ENCODE measurements around the gene ARPC2.

Gene ARPC2

GRCh38 chr2:218217360-218218267 lies 625 bp downstream of the ARPC2 start:
- peak; percentile 52 for DNase-seq (ENCODE audit: low read depth)

- DNase-seq (ENCODE audit: low read depth): no peak
Observed at GRCh38 chr2:218218268-218219185, 1.5 kb downstream of the ARPC2 start.

- no peak for DNase-seq (ENCODE audit: low read depth)
Observed at GRCh38 chr2:218219934-218220333, 2.9 kb downstream of the ARPC2 start.

DNA sequence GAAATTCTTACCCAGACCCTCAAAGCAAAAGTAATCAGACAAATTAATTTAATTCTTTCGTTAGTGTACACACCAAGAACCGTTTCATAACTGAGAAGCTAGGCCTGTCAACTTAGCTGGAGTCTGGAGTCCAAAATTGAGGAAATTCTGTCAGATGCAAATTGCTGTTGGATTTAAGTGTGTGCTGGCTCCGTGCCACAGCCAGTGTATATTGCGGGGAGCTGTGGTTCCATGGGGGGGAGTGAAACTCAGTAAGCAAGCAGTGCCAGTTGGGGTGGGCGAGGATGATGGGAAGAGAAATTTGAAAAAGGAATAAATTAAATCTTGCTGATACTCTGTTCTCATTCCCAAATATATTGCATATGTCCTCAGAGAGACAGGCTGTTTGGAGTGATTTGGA lies 4.0 kb downstream of the ARPC2 start:
- no peak for DNase-seq (ENCODE audit: low read depth)

- no peak for DNase-seq (ENCODE audit: low read depth)
Observed at GRCh38 chr2:218223046-218223445, 6.1 kb downstream of the ARPC2 start.

DNA sequence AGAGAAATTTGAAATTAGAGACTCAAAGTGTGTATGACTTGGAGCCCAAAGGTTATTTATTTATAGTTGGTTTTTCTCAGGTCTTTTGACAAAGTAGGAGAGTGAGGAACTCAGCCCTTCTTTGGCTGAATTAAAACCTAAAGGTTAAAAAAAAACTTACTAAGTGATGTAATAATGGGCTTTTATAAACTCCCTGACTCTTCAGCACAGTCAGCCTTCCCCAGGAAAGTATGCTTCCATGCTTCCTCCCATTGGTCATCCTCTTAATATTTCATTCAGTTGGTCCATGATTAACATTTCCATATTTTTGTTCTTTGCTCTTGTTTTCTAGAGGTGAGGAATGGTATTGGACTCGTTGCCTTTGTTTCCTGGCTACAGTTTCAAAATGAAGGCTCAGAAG lies 7.2 kb downstream of the ARPC2 start:
- DNase-seq (ENCODE audit: low read depth): no peak

GRCh38 chr2:218226903-218227302 lies 9.9 kb downstream of the ARPC2 start:
- DNase-seq (ENCODE audit: low read depth): no peak

DNA sequence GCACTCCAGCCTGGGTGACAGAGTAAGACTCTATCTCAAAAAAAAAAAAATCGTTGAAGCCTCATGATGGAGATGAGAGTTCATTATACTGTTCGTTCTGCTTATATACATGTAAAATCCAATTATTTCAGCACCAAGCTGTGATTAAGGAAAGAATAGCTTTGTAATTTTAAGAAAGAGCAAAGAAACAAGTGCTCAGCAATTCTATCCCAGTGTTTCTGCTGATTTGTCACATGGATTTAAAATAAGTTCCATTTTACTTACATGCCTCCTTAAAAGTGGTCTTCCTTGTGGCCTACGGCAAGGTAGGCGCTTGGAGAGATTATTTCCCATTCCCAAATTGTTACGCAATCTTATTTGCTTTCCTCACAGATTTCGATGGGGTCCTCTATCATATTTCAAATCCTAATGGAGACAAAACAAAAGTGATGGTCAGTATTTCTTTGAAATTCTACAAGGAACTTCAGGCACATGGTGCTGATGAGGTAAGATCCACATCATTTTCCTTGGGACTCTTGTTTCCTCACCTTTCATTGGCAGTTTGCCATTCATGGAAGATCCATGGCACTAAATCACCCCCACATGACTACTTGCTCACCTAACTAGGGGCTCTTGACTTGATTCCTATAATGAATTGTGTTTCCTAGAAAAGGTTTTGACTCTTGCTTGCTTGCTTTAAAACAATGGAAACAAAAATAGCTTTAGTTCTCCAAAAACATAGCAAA lies 11.5 kb downstream of the ARPC2 start:
- DNase-seq (ENCODE audit: low read depth): no peak

GRCh38 chr2:218229239-218229638 lies 12.2 kb downstream of the ARPC2 start:
- peak; percentile 20 for DNase-seq (ENCODE audit: low read depth)

- DNase-seq (ENCODE audit: low read depth): no peak
Observed at GRCh38 chr2:218229851-218230250, 12.9 kb downstream of the ARPC2 start.

GRCh38 chr2:218230882-218231281 lies 13.9 kb downstream of the ARPC2 start:
- DNase-seq (ENCODE audit: low read depth): no peak

- no peak for DNase-seq (ENCODE audit: low read depth)
Observed at GRCh38 chr2:218233543-218233942, 16.6 kb downstream of the ARPC2 start.

DNA sequence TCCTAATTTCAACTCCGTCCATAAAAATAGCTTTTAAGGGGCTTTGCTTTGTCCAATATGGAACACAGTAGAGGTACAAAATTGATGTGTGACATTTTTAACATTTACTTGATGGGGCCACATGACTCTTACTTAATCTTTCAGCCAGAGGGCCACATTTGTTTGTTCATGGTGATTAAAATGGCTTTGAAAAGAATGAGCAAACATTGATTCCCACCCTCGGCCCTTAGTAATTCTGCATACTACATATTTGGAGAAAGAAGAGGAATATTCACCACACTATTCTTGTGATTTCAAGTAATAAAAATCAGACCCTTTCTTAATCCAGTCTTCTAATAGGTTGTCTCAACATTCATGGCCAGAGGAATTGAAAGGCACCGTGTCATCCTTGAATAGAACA lies 17.5 kb downstream of the ARPC2 start:
- DNase-seq (ENCODE audit: low read depth): no peak

DNA sequence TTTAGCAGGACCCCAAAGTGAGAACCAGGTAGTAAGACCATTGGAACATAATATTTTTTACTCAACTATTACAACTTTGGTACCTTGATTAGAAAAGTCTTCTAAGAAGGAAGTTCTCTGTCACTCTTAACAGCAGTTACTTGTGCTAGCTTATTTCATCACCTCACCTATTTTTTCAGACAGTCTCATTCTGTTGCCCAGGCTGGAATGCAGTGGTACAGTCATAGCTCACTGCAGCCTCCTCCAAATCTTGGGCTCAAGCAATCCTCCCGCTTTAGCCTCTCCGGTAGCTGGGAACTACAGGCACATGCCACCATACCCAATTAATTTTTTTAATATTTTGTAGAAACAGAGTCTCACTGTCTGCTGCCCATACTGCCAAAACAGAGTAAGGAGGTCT lies 18.0 kb downstream of the ARPC2 start:
- DNase-seq (ENCODE audit: low read depth): no peak

- no peak for DNase-seq (ENCODE audit: low read depth)
Observed at GRCh38 chr2:218236829-218237228, 19.8 kb downstream of the ARPC2 start.

DNA sequence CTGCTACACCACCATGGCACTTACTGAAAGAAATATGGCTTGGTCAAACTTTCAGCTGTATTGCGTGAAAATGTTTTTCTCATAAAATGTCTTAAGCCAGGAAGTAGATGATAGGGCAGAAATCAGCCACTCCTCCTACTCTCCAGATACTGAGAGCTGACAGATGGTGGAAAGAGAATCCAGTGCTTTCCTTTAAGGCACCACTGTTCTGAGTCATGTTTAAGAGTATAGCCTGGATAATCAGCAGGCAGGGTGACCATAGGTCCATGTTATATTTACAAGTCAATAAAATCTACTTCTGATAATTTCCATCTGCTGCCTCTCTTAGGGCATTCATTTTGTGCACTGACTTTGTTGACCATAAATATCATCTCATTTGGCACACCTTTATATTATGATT lies 21.9 kb downstream of the ARPC2 start:
- DNase-seq (ENCODE audit: low read depth): no peak

DNA sequence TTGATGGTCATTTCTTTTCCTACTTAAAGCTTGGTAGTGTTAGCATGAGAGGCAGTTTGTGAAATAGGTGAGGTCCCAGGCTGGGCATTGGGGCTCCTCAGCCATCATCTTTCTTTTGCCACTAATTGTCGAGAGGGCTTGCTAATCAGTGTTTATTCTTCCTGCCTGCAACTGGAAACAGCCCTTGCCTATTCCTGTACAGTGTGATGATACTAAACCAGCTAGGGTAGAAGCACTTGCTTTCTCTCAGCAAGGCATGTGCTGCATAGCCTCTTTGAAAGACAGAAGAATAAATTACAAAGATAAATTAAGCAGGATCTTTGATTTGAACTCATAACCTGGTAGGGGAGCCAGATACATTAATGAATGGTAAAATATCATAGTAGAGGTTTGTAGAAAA lies 27.2 kb downstream of the ARPC2 start:
- no peak for DNase-seq (ENCODE audit: low read depth)

DNA sequence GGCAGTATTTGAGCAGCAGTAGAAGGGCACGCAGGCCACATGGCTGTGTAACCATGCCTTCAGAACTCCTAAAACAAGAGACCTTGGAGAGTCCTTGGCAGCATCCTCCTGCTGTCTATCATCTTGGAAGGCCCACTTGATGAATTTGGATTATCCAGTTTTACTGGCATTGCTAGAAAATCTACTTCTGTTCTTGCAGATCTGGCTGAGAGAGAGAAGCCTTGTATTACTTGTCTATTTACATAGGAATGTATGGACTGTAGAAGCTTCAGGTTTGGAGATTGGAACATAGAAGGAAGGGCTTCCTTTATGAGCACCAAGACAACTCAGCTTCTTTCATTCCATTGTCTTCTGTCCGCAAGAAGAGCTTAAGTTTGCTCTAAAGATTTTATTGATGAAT lies 27.7 kb downstream of the ARPC2 start:
- DNase-seq (ENCODE audit: low read depth): no peak

GRCh38 chr2:218245214-218245613 lies 28.2 kb downstream of the ARPC2 start:
- DNase-seq (ENCODE audit: low read depth): no peak

DNA sequence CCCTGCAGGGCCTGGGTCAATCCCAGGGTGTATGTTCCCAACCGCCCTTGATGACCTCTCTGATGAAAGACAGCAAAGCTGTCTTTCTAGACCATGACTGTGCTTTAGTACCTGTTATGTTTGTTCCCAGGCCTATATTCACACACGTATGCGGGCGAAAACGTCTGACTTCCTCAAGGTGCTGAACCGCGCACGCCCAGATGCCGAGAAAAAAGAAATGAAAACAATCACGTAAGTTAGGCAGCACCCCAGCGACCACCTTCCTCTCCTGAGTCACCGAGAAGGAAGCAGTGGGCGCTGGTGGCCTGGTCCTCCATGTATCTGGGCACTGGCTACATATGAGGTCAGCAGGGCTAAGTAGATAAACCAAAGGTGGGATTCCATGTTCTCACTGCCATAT lies 32.7 kb downstream of the ARPC2 start:
- no peak for DNase-seq (ENCODE audit: low read depth)

DNA sequence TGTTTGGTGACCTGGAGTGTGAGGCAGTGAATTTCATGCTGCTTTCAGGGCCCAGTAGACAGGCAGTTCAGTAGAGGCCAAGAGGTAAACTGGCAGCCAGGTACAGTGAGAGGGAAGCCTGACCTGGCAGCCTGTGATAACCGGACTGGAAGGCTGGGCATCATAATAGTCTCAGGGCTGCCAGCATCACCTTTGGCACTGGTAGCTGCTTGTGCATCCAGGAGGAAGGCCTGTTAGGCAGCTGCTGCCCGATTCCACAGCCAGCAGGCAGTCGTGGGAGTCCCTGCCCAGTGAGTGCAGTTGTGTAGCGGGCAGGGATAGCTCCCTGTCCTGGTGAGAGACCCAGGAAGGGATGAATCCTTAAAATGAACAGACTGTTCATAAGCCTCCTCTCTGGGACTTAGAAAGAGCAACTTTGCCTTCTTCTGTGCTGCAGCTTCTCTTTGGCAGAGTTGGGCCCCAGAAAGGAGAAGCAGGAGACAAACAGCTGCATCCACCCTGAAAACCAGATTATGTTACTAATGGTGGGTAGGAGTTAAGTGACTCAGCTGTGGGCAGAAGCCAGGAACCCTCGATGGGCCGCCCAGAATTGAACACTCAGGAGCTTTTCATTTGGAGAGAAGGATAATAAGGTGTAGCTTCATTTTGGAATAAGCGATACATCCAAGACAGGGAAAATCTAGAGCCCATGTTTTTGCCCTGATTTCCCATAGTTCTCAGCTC lies 35.7 kb downstream of the ARPC2 start:
- DNase-seq (ENCODE audit: low read depth): no peak

DNA sequence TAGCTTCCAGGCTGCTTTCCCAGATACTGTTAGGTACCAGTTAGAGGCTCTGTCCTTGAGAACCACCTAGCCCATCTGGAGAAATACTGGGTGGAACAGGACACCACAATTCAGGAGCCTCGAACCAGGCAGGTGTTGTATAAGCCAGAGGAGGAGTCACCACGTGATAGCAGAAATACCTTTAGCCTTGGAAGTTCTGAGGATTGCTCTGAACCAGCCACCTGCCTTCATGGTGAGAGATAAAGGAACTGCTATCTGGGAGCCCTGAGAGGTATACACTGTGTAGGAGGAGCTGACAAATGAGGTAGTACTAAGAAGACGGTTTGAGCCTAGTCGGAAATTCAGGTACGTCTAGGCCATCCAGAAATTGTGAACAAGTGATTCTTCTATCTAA lies 36.2 kb downstream of the ARPC2 start:
- DNase-seq (ENCODE audit: low read depth): no peak
